Tibial artery (tissue), 4 donors: ENCODE data around the gene RFX4.

ENCODE experiments used
- DNase-seq, 2 donors: peaks; one replicate each; pipeline ENCODE4 v3.0.0-alpha.2; 2019
- H3K27ac ChIP-seq, 2 donors: fragments of 200-600 bp; sonication (generic) in 1 of 2; 1 replicate in 1 of 2; 2 replicates in 1 of 2; pipeline ENCODE4 v1.5.1; 2018 to 2019; ENCODE audit warnings: mild to moderate bottlenecking in 1 of 2
- H3K27me3 ChIP-seq, 2 donors: fragments of 200-600 bp; sonication (generic) in 1 of 2; one replicate each; pipeline versions ENCODE4 v1.5.1 to v1.6.0; 2016 to 2019
- H3K36me3 ChIP-seq, 3 donors: fragments of 200-600 bp; sonication (generic) in 2 of 3; one replicate each; pipeline ENCODE4 v1.5.1; 2016 to 2019; ENCODE audit warnings: mild to moderate bottlenecking in 2 of 3
- H3K4me1 ChIP-seq, 4 donors: fragments of 200-600 bp; sonication (generic) in 2 of 4; 1 replicate in 3 of 4; 2 replicates in 1 of 4; pipeline ENCODE4 v1.5.1; 2016 to 2019
- H3K4me3 ChIP-seq, 2 donors: fragments of 200-600 bp; sonication (generic) in 1 of 2; 1 replicate in 1 of 2; 2 replicates in 1 of 2; pipeline ENCODE4 v1.5.1; 2018 to 2019; ENCODE audit warnings: mild to moderate bottlenecking in 2 of 2
- H3K9me3 ChIP-seq, 3 donors: fragments of 200-600 bp; sonication (generic) in 1 of 3; one replicate each; pipeline ENCODE4 v1.5.1; 2016 to 2019
- CTCF ChIP-seq, 2 experiments: fragments of 200-600 bp in 1 of 2; fragments of 450-650 bp in 1 of 2; IDR thresholded peaks; one replicate each; pipeline ENCODE4 v1.5.1; 2017 to 2019; ENCODE audit warnings: antibody characterized with exemption in 2 of 2, mild to moderate bottlenecking in 1 of 2, moderate library complexity in 1 of 2
- intact Hi-C: fragments of 100-400 bp; cut with DNase I; formaldehyde crosslinking; loops from one replicate; pipeline ENCODE4 v1.15.0; 2023; ENCODE audit warnings: low total_unique reads

Gene RFX4

GRCh38 chr12:106590601-106591000 lies 7.8 kb downstream of the RFX4 start:
- Histone ChIP-seq H3K27ac (no peak overlapping the region), H3K4me1 (peaks cover 0 to 22% (median 17%) of the 10 kb centered on the region in 4 donors), H3K36me3 (no peaks in the 10 kb centered on the region), H3K4me3 (no peak overlapping the region), H3K27me3 (peaks cover 0 to 58% of the 10 kb centered on the region in 2 donors), H3K9me3 (no peaks in the 10 kb centered on the region)
- intact Hi-C loops, result no loop called here
- no peak for DNase-seq
- no peak for TF ChIP-seq CTCF (IDR thresholded peaks at IDR 0.05)

GRCh38 chr12:106594447-106594846 lies 11.6 kb downstream of the RFX4 start:
- no peak for TF ChIP-seq CTCF (IDR thresholded peaks at IDR 0.05)
- H3K27me3 ChIP-seq, result peaks cover 0 to 24% of the 10 kb centered on the region in 2 donors
- no peak overlapping the region for H3K27ac ChIP-seq
- no peaks in the 10 kb centered on the region for H3K4me1 ChIP-seq
- no peaks in the 10 kb centered on the region for H3K9me3 ChIP-seq
- intact Hi-C loops, result no loop called here
- DNase-seq, result no peak
- no peaks in the 10 kb centered on the region for H3K36me3 ChIP-seq
- no peak overlapping the region for H3K4me3 ChIP-seq

DNA sequence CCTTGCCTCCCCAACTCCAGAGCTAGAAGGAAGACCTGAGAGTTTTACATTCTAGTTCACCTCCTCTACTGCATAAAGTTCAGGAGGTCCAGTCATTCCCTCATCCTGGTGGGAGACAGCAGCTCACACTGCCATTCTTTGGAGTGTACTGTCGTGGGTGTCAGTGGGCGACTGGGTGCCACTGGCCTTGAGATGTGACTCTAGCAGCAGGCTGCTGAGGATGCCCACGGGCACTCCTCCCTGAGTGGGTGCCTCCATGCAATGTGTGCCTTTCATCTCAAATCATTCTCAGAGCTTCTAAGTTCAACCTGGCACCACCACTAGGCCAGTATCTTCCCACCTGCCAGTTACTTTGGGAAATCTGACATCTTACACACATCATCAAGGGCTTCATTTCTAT lies 12.5 kb downstream of the RFX4 start:
- TF ChIP-seq CTCF (IDR thresholded peaks at IDR 0.05), result no peak
- no peak for DNase-seq
- Histone ChIP-seq H3K4me3 (no peak overlapping the region), H3K4me1 (no peaks in the 10 kb centered on the region), H3K27me3 (peaks cover 0 to 16% of the 10 kb centered on the region in 2 donors), H3K9me3 (no peaks in the 10 kb centered on the region), H3K36me3 (no peaks in the 10 kb centered on the region), H3K27ac (no peak overlapping the region)
- intact Hi-C loops, result no loop called here

DNA sequence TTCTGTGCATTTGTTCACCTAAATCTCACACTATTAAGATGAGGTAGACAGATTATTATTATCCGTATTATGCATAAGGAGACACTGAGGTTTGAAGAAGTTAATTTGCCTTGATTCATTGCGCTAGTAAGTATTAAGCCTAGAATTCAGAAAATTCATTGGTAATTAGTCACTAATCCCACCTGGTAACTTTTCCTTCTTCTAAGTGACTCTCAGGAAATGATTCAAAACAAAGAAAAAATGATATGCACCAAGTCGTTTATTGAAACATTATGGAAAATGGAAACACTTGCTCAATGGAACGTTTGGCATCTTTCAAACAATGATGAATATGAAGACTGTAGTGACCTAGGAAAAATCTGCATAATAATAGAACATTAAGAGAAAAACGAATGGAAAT lies 15.2 kb downstream of the RFX4 start:
- no peak for DNase-seq
- Histone ChIP-seq H3K4me1 (no peaks in the 10 kb centered on the region), H3K27ac (no peak overlapping the region), H3K4me3 (no peak overlapping the region), H3K36me3 (no peaks in the 10 kb centered on the region), H3K27me3 (peaks cover 0 to 13% of the 10 kb centered on the region in 2 donors), H3K9me3 (no peaks in the 10 kb centered on the region)
- no peak for TF ChIP-seq CTCF (IDR thresholded peaks at IDR 0.05)
- intact Hi-C loops, result no loop called here

- no peak for TF ChIP-seq CTCF (IDR thresholded peaks at IDR 0.05)
- Histone ChIP-seq H3K4me3 (no peak overlapping the region), H3K27me3 (peaks cover 0 to 13% of the 10 kb centered on the region in 2 donors), H3K4me1 (no peaks in the 10 kb centered on the region), H3K9me3 (no peaks in the 10 kb centered on the region), H3K36me3 (no peaks in the 10 kb centered on the region), H3K27ac (no peak overlapping the region)
- no peak for DNase-seq
- intact Hi-C loops, result no loop called here
Measured at GRCh38 chr12:106599302-106599701, 16.5 kb downstream of the RFX4 start.

DNA sequence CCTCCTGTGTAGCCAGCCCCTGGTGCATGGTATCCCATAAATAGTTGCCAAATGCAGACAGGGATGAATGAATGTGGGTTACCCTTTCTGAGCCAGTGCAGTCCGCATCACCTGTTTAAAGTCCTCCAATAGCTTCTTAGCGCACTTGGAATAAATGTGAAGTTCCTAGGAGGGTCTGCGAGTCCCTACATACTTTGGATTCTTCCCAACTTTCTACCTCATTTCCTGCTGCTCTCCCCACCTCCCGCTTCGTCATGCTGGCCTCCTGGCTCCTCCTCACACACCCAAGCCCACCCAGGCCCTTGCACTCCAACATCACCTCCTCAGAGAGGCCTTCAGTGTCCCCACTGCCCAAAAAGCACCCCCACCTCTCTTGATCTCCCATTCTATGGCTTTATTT lies 17.7 kb downstream of the RFX4 start:
- no peaks in the 10 kb centered on the region for H3K9me3 ChIP-seq
- H3K27me3 ChIP-seq, result peaks cover 0 to 13% of the 10 kb centered on the region in 2 donors
- intact Hi-C loops, result no loop called here
- DNase-seq, result no peak
- H3K4me1 ChIP-seq, result no peaks in the 10 kb centered on the region
- H3K4me3 ChIP-seq, result no peak overlapping the region
- no peak overlapping the region for H3K27ac ChIP-seq
- H3K36me3 ChIP-seq, result no peaks in the 10 kb centered on the region
- TF ChIP-seq CTCF (IDR thresholded peaks at IDR 0.05), result no peak
